Measurements from ENCODE around the gene CDY2A. TPM values are rescaled to one million over a fixed set of nuclear protein-coding genes. Genes with fewer than 3 reads are reported as not detected.
"Not testable (repeated sequence)": the region's sequence is repeated elsewhere in the genome, so short reads cannot be mapped to it uniquely, and the experiment has no call there.

CDY2A gene
- not detected in 2 replicates for total RNA-seq (2014; rRNA removed; shearing (Covaris generic))

DNA sequence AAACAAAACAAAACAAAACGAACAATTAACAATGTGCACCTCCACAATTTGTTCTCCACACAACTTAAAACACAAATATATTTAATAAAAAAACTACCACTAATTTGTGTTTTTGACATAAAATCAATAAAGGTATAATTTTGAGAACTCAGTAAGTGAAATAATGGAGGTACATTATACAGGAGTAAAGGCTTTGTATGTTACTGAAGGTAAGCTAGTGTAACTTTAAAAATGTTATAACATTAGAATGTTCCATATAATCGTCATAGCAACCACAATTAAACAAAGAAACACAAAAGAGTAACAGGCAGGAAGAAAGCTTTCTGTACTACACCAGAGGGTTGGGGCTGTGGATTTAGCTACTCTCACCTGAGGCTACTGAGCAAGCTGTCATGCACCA, at the start of gene CDY2A:
Gene CDY2A, plus strand, starts transcription at position 301 of the 400 bp plus-strand sequence. CDS start 328 bp downstream, outside the sequence.
- DNase-seq (ENCODE audit: low read depth) = not testable (repeated sequence)

- DNase-seq (ENCODE audit: low read depth) = not testable (repeated sequence)
Measured at GRCh38 chrY:17997586-17997985, 28.0 kb upstream of the CDY2A start.

DNA sequence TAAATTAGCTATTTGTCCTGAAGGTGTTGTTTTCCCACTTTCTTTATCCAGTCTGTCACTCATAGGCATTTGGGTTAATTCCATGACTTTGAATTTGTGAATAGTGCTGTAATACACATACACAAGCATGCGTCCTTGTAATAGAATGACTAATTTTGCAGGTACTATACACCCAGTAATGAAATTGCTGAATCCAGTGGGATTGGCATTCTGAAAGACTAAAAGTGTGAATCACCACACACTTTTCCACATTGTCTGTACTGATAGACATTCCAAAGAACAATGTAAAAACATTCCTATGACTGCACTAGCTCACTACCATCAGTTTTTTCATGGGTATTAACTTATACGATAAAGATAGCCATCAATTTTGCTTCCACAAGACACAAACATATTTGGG, 27.3 kb upstream of the CDY2A start:
- not testable (repeated sequence) for DNase-seq (ENCODE audit: low read depth)

- not testable (repeated sequence) for DNase-seq (ENCODE audit: low read depth)
Measured at GRCh38 chrY:18023897-18024296, 1.7 kb upstream of the CDY2A start.

DNA sequence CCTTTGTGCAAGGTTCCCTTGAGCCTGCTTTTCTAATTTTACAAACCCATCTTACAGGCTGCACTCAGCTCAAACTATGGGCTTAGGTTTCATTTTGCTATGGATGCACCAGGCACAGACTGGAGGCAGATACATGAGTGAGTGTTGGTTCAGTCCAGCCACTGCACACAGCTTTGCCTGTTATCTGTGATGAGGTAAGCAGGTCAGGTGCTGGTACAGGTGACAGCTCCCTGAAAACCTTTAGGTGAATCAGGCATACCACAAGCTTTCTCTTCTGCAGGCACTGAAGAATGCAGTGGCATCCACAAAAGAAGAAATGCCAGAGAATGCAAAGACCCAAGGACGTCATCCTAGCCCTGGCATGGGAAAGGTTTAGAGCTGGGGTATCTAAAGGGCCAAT, 3.3 kb downstream of the CDY2A start:
- DNase-seq (ENCODE audit: low read depth) = not testable (repeated sequence)

GRCh38 chrY:18030178-18030577, 4.6 kb downstream of the CDY2A start:
- not testable (repeated sequence) for DNase-seq (ENCODE audit: low read depth)

- not testable (repeated sequence) for DNase-seq (ENCODE audit: low read depth)
Measured at GRCh38 chrY:18034100-18034814, 8.7 kb downstream of the CDY2A start.

- DNase-seq (ENCODE audit: low read depth) = not testable (repeated sequence)
Measured at GRCh38 chrY:18034864-18035263, 9.3 kb downstream of the CDY2A start.

DNA sequence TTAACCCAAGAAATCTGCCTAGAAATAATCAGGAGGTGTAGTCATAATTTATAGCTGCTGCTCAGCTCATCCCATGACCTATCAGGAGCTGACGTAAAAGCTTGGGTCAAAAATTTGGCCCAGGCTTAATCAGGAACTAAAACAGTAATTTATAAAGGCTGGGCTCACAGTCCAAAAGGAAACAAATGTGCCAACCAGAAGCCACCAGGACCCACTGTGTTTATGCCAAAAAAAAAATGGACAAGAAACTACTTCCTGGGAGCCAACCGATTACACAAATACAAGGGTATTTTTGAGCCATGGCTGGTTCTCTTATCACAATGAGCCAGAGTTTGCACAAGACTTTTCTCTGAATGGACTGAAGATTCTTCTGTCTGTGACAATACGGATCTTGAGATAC, 19.4 kb downstream of the CDY2A start:
- not testable (repeated sequence) for DNase-seq (ENCODE audit: low read depth)

DNA sequence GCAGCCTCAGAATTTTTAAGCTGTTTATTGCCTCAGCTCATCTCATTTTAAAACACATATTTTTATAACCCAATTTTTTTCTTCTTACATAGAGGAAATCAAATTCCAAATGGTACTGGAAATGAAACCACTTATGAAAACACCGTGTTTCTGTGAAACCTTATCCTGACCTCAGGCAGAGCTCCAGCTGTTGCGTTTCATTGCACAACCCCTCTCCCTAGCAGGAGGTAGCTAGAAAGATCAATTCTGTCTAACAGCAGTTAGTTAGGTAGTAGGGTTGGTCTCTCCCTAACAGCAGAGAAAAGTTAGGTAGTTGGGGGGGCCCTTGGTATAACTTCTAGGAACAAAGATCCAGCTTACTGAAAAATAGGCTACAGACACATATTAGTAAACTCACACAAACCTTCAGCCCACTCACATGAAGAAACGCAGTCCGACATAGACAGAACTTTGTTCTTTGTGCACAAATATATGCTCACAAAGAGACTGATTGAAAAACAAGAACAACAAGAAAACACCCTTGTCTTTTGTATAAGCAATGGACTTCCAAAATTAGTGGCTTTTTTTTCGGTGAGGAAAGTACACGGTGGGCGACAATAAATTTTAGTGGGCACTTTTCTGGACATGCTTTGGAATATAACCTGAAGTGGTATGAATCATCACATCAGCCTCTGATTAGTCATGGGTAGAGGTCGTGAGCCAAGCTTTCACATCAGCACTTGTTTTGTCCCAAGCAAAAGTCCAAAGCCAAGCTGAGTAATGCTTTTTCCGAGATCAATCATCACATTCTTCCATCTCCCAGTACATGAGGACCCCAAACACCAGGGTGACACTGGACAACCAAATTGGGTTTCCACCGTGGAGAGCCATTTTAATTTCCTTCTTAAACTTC, 22.8 kb downstream of the CDY2A start:
- not testable (repeated sequence) for DNase-seq (ENCODE audit: low read depth)

- DNase-seq (ENCODE audit: low read depth) = not testable (repeated sequence)
Measured at GRCh38 chrY:18049061-18049460, 23.5 kb downstream of the CDY2A start.

GRCh38 chrY:18056473-18056872, 30.9 kb downstream of the CDY2A start:
- DNase-seq (ENCODE audit: low read depth) = not testable (repeated sequence)

- not testable (repeated sequence) for DNase-seq (ENCODE audit: low read depth)
Measured at GRCh38 chrY:18073464-18073863, 47.9 kb downstream of the CDY2A start.

Other genes with a start within 250 kb of the CDY2A start
- not detected in 2 replicates for gene CDY2B, start 145.6 kb upstream of the CDY2A start, total RNA-seq (2014; rRNA removed; shearing (Covaris generic))

Measured in M059J (cell line).